A172 (cell line): Measurements from ENCODE around the gene FBXO45. TPM values are rescaled to one million over a fixed set of nuclear protein-coding genes. Genes with fewer than 3 reads are reported as not detected.

Experiments used
- total RNA-seq: library from RNA; depleted of rRNA; stranded (reverse); fragments of >200 nt; shearing (Covaris generic); gene quantifications from 2 replicates; pipeline ENCODE4 v1.2.3, GENCODE V29; 2014; rRNA removed

FBXO45 gene
- total RNA-seq, 1 experiment from 2014 or later: 28.7 TPM

Other genes starting within 250 kb of the FBXO45 start
- gene TM4SF19, start 230.3 kb upstream of the FBXO45 start, total RNA-seq: 41.0 and 79.8 TPM in 2 replicates
- 21.6 and 32.3 TPM in 2 replicates for gene UBXN7, start 136.2 kb upstream of the FBXO45 start, total RNA-seq
- gene RNF168, start 64.9 kb upstream of the FBXO45 start, total RNA-seq: 25.3 and 25.9 TPM in 2 replicates
- gene SMCO1, start 53.3 kb upstream of the FBXO45 start, total RNA-seq: not detected in 2 replicates
- 12.8 and 13.9 TPM in 2 replicates for gene WDR53, start 106 bp upstream of the FBXO45 start, total RNA-seq
- not detected in 2 replicates for gene NRROS, start 71.0 kb downstream of the FBXO45 start, total RNA-seq
- gene CEP19, start 143.6 kb downstream of the FBXO45 start, total RNA-seq: 9.7 and 13.8 TPM in 2 replicates
- 66.8 and 70.2 TPM in 2 replicates for gene PIGX, start 143.7 kb downstream of the FBXO45 start, total RNA-seq
- 46.0 and 54.0 TPM in 2 replicates for gene PAK2, start 171.2 kb downstream of the FBXO45 start, total RNA-seq